ENCODE results near the gene GATD1.
"Not testable (repeated sequence)": the region's sequence is repeated elsewhere in the genome, so short reads cannot be mapped to it uniquely, and the experiment has no call there.

The GATD1 gene

DNA sequence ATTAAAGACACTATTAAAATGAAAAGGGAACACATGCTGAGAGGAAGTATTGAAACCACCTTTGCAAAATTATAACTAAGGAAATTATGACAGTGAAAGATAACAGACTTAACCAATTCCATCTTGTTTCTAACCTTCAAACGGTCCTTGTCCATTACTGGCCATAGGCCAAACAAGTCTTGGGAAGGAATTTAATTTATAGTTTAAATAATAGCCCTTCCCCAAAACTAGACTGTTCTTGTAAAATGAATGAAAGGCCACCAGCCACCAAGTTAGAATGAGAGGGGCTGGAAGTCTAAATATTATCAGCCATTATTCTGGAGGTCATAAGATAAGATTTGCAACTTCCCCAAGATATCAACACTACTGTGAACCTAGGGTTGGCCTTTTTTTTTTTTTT, 31.9 kb downstream of the GATD1 start:
- no peak for DNase-seq (ENCODE audit: low read depth)
- TF ChIP-seq, protein P1, sequence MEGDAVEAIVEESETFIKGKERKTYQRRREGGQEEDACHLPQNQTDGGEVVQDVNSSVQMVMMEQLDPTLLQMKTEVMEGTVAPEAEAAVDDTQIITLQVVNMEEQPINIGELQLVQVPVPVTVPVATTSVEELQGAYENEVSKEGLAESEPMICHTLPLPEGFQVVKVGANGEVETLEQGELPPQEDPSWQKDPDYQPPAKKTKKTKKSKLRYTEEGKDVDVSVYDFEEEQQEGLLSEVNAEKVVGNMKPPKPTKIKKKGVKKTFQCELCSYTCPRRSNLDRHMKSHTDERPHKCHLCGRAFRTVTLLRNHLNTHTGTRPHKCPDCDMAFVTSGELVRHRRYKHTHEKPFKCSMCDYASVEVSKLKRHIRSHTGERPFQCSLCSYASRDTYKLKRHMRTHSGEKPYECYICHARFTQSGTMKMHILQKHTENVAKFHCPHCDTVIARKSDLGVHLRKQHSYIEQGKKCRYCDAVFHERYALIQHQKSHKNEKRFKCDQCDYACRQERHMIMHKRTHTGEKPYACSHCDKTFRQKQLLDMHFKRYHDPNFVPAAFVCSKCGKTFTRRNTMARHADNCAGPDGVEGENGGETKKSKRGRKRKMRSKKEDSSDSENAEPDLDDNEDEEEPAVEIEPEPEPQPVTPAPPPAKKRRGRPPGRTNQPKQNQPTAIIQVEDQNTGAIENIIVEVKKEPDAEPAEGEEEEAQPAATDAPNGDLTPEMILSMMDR (IDR thresholded peaks at IDR 0.05; ENCODE audit: control insufficient read depth, insufficient read depth, low read depth, low read length, missing control alignments) = no peak
- no peak overlapping the region for H3K4me3 ChIP-seq (ENCODE audit: control insufficient read depth, low read depth, low read length)

DNA sequence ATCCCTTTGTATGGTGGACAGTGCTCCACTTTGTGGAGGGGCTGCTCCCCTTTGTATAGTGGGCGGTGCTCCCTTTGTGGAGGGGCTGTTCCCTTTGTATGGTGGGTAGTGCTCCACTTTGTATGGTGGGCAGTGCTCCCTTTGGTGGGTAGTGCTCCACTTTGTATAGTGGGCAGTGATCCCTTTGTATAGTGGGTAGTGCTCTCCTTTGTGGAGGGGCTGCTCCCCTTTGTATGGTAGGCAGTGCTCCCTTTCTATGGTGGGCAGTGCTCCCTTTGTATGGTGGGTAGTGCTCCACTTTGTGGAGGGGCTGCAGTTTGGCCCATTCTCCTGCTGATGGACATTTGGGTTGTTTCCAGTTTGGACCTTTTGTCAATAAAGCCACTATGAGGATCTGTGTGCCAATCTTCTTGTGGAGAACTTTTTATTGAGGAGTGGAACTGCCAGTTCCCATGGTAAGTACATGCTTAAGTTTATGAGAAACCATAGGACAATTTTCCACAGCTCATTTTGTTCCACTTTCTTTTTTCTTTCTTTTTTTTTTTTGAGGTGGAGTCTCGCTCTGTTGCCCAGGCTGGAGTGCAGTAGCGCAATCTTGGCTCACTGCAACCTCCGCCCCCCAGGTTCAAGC, 34.6 kb downstream of the GATD1 start:
- no peak for DNase-seq (ENCODE audit: low read depth)
- TF ChIP-seq, protein P1 (IDR thresholded peaks at IDR 0.05; ENCODE audit: control insufficient read depth, insufficient read depth, low read depth, low read length, missing control alignments) = no peak
- H3K4me3 ChIP-seq (ENCODE audit: control insufficient read depth, low read depth, low read length) = no peak overlapping the region

DNA sequence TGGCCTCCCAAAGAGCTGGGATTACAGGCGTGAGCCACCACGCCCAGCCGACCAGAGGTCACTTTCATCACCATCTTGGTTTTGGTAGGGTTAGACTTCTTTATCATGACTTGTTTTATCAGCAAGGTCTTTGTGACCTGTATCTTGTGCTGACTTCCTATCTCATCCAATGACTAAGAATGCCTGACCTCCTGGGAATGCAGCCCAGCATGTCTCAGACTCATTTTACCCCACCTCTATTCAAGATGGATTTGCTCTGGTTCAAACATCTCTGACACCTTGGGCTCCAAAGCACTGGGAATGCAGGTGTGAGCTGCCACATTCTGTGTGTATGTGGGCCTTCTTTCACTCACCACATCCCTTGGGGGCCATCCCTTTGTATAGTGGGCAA, 35.1 kb downstream of the GATD1 start:
- no peak overlapping the region for H3K4me3 ChIP-seq (ENCODE audit: control insufficient read depth, low read depth, low read length)
- TF ChIP-seq, protein P1 (IDR thresholded peaks at IDR 0.05; ENCODE audit: control insufficient read depth, insufficient read depth, low read depth, low read length, missing control alignments) = no peak
- no peak for DNase-seq (ENCODE audit: low read depth)

DNA sequence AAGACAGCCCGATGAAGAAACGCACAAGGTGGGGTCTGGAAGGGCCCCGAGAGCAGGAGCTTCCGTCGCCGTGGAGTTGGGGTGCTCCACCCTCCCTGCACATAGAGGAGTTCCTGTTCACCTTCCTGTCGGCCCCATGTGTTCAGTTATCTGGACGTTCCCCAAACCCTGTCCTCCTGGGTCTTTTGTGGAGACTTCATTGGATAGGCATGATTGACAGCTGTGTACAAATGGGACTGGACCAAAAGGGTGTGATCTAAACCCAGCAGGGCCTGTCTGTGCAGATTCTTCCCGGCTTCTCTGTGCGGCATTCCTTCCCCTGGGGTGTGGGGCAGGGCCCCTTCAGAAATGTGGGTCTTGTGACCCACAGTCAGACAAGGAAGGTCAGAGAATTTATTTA, 39.4 kb downstream of the GATD1 start:
- not testable (repeated sequence) for H3K4me3 ChIP-seq (ENCODE audit: control insufficient read depth, low read depth, low read length); DNase-seq (ENCODE audit: low read depth)

DNA sequence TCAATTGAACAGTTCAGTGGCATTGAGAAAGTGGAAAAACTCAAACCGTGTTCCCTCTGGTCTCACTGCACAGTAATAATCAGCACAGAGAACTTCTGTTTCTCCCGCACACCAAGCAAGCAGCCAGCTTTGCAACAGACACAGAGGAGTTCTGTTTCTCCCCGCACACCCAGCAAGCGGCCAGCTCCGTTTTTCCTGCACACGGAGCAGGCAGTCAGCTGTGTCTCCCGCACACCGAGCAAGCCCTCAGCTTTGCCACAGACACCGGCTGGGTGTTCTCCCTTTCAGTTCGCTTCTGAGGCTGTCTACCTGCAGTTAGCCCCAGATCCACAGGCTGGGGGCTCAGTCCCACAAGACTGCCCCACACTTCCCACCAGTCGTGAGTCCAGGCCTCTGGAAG, 39.9 kb downstream of the GATD1 start:
- DNase-seq (ENCODE audit: low read depth) = no peak
- H3K4me3 ChIP-seq (ENCODE audit: control insufficient read depth, low read depth, low read length) = no peak overlapping the region
- TF ChIP-seq, protein P1 (IDR thresholded peaks at IDR 0.05; ENCODE audit: control insufficient read depth, insufficient read depth, low read depth, low read length, missing control alignments) = no peak

DNA sequence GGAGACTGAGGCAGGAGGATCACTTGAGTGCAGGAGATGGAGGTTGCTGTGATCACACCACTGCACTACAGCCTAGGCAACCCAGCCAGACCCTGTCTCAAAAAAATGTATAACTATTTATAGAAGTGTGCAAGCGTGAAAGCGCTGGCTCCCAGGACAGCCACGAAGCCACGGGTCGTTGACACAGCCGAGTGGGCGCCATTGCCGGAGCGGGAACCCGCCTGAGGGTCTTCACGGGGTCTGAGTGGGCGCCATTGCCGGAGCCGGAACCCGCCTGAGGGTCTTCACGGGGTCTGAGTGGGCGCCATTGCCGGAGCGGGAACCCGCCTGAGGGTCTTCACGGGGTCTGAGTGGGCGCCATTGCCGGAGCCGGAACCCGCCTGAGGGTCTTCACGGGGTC, 42.7 kb downstream of the GATD1 start:
- DNase-seq (ENCODE audit: low read depth); H3K4me3 ChIP-seq (ENCODE audit: control insufficient read depth, low read depth, low read length): not testable (repeated sequence)

DNA sequence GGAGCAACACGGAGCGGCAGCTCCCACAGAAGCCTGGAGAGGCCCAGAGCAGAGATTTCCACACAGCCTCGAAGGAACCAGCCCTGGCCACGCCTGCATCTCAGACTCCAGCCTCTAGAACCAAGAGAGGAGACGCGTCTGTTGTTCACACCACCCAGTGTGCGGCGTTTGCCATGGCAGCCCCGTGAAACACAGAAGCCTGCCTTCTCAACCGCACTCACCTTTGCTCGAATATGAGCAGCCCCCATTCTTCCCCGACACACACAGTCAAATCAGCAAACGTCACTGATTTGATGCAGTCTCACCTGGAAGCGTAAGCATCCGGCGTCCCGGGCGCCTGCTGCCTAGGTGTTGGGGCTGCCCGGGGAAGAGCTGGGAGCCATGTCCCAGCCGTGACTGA, 44.2 kb downstream of the GATD1 start:
- TF ChIP-seq, protein P1 (IDR thresholded peaks at IDR 0.05; ENCODE audit: control insufficient read depth, insufficient read depth, low read depth, low read length, missing control alignments) = no peak
- H3K4me3 ChIP-seq (ENCODE audit: control insufficient read depth, low read depth, low read length) = no peak overlapping the region
- DNase-seq (ENCODE audit: low read depth) = no peak

DNA sequence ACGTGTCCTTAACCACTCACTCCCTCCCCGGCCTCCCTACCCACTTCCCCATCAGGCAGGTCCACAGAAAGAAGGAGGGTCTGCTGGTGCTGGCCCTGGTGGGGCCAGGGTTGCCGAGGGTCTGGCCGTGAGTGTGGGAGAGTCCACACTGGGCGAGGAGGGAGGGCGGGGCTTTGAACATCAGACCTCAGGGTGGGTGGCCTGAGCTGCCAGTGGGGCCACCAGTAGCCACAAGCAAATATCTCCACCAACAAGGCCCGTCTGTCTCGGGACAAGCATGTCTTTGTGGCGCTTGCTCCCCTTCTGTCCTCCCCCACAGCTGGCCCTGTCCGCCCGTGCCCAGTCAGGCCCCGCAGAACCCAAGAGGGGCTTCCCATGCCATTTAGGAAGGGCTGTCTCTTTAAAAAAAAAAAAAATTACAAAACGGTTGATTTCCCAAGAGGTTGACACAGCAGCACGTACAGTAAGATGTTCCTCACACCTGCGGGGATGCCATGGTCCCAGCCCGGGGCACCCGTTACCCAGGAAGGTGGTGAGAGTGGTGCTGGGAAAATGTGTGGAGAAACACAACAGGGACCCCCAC, 47.7 kb downstream of the GATD1 start:
- H3K4me3 ChIP-seq (ENCODE audit: control insufficient read depth, low read depth, low read length) = no peak overlapping the region
- TF ChIP-seq, protein P1 (IDR thresholded peaks at IDR 0.05; ENCODE audit: control insufficient read depth, insufficient read depth, low read depth, low read length, missing control alignments) = no peak
- DNase-seq (ENCODE audit: low read depth) = no peak
